HEK293 (cell line): ENCODE data around the gene DSCAM.

Source experiments
- CTCF ChIA-PET: fragments of 350-600 bp; formaldehyde crosslinking; extraction: SDS; loops from one replicate; lab custom pipeline; 2021; ENCODE audit warnings: antibody characterized with exemption; lab: Yijun Ruan, JAX
- POLR2A ChIA-PET: fragments of 300-600 bp; formaldehyde crosslinking; extraction: SDS; loops from one replicate; lab custom pipeline; 2020; ENCODE audit warnings: antibody characterized with exemption, inconsistent platforms; lab: Yijun Ruan, JAX
- H3K27ac ChIP-seq: fragments of 200-500 bp; sonication (Bioruptor generic); 2 replicates; pipeline ENCODE4 v1.5.1; 2014; ENCODE audit warnings: low read depth, low read length, control low read depth, inconsistent platforms; ENCODE audit errors: extremely low read depth
- H3K36me3 ChIP-seq, 2 experiments: fragments of 200-500 bp in 1 of 2; sonication (Bioruptor generic) in 1 of 2; 1 replicate in 1 of 2; 2 replicates in 1 of 2; pipeline ENCODE4 v1.5.1; 2014 to 2017; ENCODE audit warnings: inconsistent platforms in 2 of 2, low read length in 2 of 2; ENCODE audit not compliant: control insufficient read depth in 2 of 2, insufficient read depth in 1 of 2
- H3K4me1 ChIP-seq: fragments of 200-500 bp; sonication (Bioruptor generic); 2 replicates; pipeline ENCODE4 v1.5.1; 2014; ENCODE audit warnings: mild to moderate bottlenecking, low read length, inconsistent platforms; ENCODE audit not compliant: control insufficient read depth, insufficient read depth
- H3K4me3 ChIP-seq: 2 replicates; pipeline ENCODE4 v1.5.1; 2011; ENCODE audit warnings: low read depth, mild to moderate bottlenecking, control low read depth, low read length, moderate library complexity
- H3K9me3 ChIP-seq: fragments of 200-500 bp; sonication (Bioruptor generic); 2 replicates; pipeline ENCODE4 v1.5.1; 2014; ENCODE audit warnings: low read depth, low read length, inconsistent platforms; ENCODE audit not compliant: control insufficient read depth, insufficient read depth
- BCL11B ChIP-seq: fragments of 450-650 bp; formaldehyde crosslinking; IDR thresholded peaks from 2 replicates; pipeline ENCODE4 v1.5.1; 2016; ENCODE audit warnings: low read depth, missing biosample characterization, missing genetic modification characterization
- TCF7L2 ChIP-seq: IDR thresholded peaks from 2 replicates; pipeline ENCODE4 v1.6.1; 2011; ENCODE audit warnings: low read depth, mild to moderate bottlenecking, inconsistent platforms, low read length, moderate library complexity, borderline replicate concordance
- ZBTB1 ChIP-seq: fragments of 450-650 bp; formaldehyde crosslinking; IDR thresholded peaks from 2 replicates; pipeline ENCODE4 v1.5.1; 2016; ENCODE audit warnings: missing biosample characterization, missing genetic modification characterization
- ZBTB20 ChIP-seq: fragments of 450-650 bp; formaldehyde crosslinking; IDR thresholded peaks from 2 replicates; pipeline ENCODE4 v1.5.1; 2016; ENCODE audit warnings: missing biosample characterization, missing genetic modification characterization
- ZBTB7A ChIP-seq: fragments of 450-650 bp; formaldehyde crosslinking; IDR thresholded peaks from 2 replicates; pipeline ENCODE4 v1.5.1; 2016; ENCODE audit warnings: low read depth, missing biosample characterization, missing genetic modification characterization
- ZBTB8A ChIP-seq: fragments of 450-650 bp; formaldehyde crosslinking; IDR thresholded peaks from 2 replicates; pipeline ENCODE4 v1.5.1; 2016; ENCODE audit warnings: missing biosample characterization, missing genetic modification characterization
- ZFP37 ChIP-seq: fragments of 450-650 bp; formaldehyde crosslinking; IDR thresholded peaks from 2 replicates; pipeline ENCODE4 v1.5.1; 2016; ENCODE audit warnings: missing biosample characterization, missing genetic modification characterization
- ZNF114 ChIP-seq: fragments of 450-650 bp; formaldehyde crosslinking; IDR thresholded peaks from 2 replicates; pipeline ENCODE4 v1.5.0; 2017; ENCODE audit warnings: missing biosample characterization, missing genetic modification characterization
- ZNF133 ChIP-seq: fragments of 450-650 bp; formaldehyde crosslinking; IDR thresholded peaks from 2 replicates; pipeline ENCODE4 v1.5.1; 2016; ENCODE audit warnings: missing biosample characterization, missing genetic modification characterization
- ZNF146 ChIP-seq: fragments of 450-650 bp; formaldehyde crosslinking; IDR thresholded peaks from 2 replicates; pipeline ENCODE4 v1.5.1; 2016; ENCODE audit warnings: missing biosample characterization, missing genetic modification characterization
- ZNF202 ChIP-seq: fragments of 450-650 bp; formaldehyde crosslinking; IDR thresholded peaks from 2 replicates; pipeline ENCODE4 v1.5.1; 2016; ENCODE audit warnings: missing biosample characterization, missing genetic modification characterization, borderline replicate concordance
- ZNF37A ChIP-seq: fragments of 450-650 bp; IDR thresholded peaks from 2 replicates; pipeline ENCODE4 v1.5.1; 2018; ENCODE audit warnings: missing biosample characterization, missing genetic modification characterization
- ZNF48 ChIP-seq: fragments of 450-650 bp; formaldehyde crosslinking; IDR thresholded peaks from 2 replicates; pipeline ENCODE4 v1.5.1; 2016; ENCODE audit warnings: missing biosample characterization, missing genetic modification characterization
- ZNF529 ChIP-seq: fragments of 450-650 bp; formaldehyde crosslinking; IDR thresholded peaks from 2 replicates; pipeline ENCODE4 v1.5.1; 2017; ENCODE audit warnings: missing genetic modification characterization, missing biosample characterization; ENCODE audit not compliant: insufficient replicate concordance
- ZNF600 ChIP-seq: fragments of 450-650 bp; formaldehyde crosslinking; IDR thresholded peaks from 2 replicates; pipeline ENCODE4 v1.5.1; 2016; ENCODE audit warnings: missing biosample characterization, missing genetic modification characterization
- ZNF791 ChIP-seq: fragments of 450-650 bp; formaldehyde crosslinking; IDR thresholded peaks from 2 replicates; pipeline ENCODE4 v1.5.1; 2016; ENCODE audit warnings: missing biosample characterization, missing genetic modification characterization
- ZXDB ChIP-seq: fragments of 450-650 bp; formaldehyde crosslinking; IDR thresholded peaks from 2 replicates; pipeline ENCODE4 v1.5.1; 2016; ENCODE audit warnings: missing biosample characterization, missing genetic modification characterization
- TF ChIP-seq, protein P1 (sequence below): fragments of 450-650 bp; formaldehyde crosslinking; IDR thresholded peaks from 2 replicates; pipeline ENCODE4 v1.5.1; 2017; ENCODE audit warnings: missing biosample characterization, missing genetic modification characterization
- TF ChIP-seq, protein P2 (sequence below): fragments of 450-650 bp; formaldehyde crosslinking; IDR thresholded peaks from 2 replicates; pipeline ENCODE4 v1.5.1; 2016; ENCODE audit warnings: missing biosample characterization, missing genetic modification characterization
- TF ChIP-seq, protein P3 (sequence below): fragments of 450-650 bp; formaldehyde crosslinking; IDR thresholded peaks from 2 replicates; pipeline ENCODE4 v1.5.1; 2017; ENCODE audit warnings: missing biosample characterization, missing genetic modification characterization
- TF ChIP-seq, protein P4 (sequence below): fragments of 450-650 bp; formaldehyde crosslinking; IDR thresholded peaks from 2 replicates; pipeline ENCODE4 v1.5.1; 2016; ENCODE audit warnings: missing biosample characterization, missing genetic modification characterization
- TF ChIP-seq, protein P5 (sequence below): fragments of 450-650 bp; IDR thresholded peaks from 2 replicates; pipeline ENCODE4 v1.5.1; 2018; ENCODE audit warnings: missing biosample characterization, missing genetic modification characterization

Gene DSCAM

DNA sequence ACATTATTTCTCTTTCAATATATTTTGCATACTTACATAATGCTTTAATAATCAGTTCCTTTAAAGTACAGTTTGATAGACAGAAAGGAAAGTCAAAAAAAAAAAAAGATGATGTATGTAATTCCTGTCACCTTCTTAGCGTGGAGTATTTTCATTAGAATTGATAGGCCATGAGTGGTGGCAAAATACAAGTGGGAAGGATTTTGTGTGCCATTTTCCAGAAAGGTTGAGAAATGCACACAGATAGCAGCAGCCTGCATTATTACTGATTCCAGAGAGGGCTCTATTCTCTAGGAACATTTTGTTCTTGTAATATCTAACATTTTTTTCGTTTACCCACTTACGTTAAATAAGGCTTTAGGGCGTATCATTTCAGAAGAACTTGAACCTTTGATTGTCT is 475.6 kb downstream of the DSCAM start:
- ChIA-PET CTCF (interaction anchor here (0.7 to 2.1 kb wide), 2 partner anchors 10 to 15 kb away, joined by 3 to 8 read pairs; no protein-coding TSS in a partner anchor), POLR2A (no interaction called here)
- no peak overlapping the region for H3K27ac ChIP-seq
- no peaks in the 10 kb centered on the region for H3K9me3 ChIP-seq
- TF ChIP-seq ZNF146 (tag by site-specific recombination) (no peak), ZNF48 (tag by site-specific recombination) (no peak), ZBTB1 (no peak), ZFP37 (tag by site-specific recombination) (no peak), ZNF133 (no peak), ZXDB (tag by site-specific recombination) (no peak), ZNF202 (tag by site-specific recombination) (no peak), ZNF529 (no peak), ZBTB20 (tag by site-specific recombination) (no peak)
- TF ChIP-seq, protein P1, sequence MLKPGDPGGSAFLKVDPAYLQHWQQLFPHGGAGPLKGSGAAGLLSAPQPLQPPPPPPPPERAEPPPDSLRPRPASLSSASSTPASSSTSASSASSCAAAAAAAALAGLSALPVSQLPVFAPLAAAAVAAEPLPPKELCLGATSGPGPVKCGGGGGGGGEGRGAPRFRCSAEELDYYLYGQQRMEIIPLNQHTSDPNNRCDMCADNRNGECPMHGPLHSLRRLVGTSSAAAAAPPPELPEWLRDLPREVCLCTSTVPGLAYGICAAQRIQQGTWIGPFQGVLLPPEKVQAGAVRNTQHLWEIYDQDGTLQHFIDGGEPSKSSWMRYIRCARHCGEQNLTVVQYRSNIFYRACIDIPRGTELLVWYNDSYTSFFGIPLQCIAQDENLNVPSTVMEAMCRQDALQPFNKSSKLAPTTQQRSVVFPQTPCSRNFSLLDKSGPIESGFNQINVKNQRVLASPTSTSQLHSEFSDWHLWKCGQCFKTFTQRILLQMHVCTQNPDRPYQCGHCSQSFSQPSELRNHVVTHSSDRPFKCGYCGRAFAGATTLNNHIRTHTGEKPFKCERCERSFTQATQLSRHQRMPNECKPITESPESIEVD (tag by site-specific recombination) = no peak
- TF ChIP-seq, protein P2, sequence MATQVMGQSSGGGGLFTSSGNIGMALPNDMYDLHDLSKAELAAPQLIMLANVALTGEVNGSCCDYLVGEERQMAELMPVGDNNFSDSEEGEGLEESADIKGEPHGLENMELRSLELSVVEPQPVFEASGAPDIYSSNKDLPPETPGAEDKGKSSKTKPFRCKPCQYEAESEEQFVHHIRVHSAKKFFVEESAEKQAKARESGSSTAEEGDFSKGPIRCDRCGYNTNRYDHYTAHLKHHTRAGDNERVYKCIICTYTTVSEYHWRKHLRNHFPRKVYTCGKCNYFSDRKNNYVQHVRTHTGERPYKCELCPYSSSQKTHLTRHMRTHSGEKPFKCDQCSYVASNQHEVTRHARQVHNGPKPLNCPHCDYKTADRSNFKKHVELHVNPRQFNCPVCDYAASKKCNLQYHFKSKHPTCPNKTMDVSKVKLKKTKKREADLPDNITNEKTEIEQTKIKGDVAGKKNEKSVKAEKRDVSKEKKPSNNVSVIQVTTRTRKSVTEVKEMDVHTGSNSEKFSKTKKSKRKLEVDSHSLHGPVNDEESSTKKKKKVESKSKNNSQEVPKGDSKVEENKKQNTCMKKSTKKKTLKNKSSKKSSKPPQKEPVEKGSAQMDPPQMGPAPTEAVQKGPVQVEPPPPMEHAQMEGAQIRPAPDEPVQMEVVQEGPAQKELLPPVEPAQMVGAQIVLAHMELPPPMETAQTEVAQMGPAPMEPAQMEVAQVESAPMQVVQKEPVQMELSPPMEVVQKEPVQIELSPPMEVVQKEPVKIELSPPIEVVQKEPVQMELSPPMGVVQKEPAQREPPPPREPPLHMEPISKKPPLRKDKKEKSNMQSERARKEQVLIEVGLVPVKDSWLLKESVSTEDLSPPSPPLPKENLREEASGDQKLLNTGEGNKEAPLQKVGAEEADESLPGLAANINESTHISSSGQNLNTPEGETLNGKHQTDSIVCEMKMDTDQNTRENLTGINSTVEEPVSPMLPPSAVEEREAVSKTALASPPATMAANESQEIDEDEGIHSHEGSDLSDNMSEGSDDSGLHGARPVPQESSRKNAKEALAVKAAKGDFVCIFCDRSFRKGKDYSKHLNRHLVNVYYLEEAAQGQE (tag by site-specific recombination) = no peak
- H3K4me3 ChIP-seq = no peak overlapping the region
- no peaks in the 10 kb centered on the region for H3K36me3 ChIP-seq
- H3K4me1 ChIP-seq = no peaks in the 10 kb centered on the region

DNA sequence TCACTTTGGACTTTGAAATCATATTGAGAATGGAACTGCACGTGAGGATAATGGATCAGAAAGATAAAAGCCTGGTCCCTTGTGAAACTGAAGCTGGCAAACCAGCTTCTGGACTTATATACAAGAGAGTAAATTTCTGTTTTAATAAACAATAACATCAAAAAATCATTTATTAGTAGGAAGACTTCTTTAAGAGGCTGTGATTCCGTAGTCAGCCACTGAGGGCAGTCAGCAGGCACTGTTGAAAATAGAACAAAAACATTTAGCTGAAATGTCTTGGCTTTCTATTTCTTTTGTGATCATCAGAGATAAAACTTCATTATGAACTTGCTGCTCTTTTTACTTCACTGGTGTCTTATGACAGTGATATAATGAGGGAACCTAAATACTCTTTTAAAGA is 490.3 kb downstream of the DSCAM start:
- no peaks in the 10 kb centered on the region for H3K36me3 ChIP-seq
- H3K4me3 ChIP-seq = no peak overlapping the region
- POLR2A ChIA-PET = no interaction called here
- TF ChIP-seq, protein P1 (tag by site-specific recombination) = no peak
- TF ChIP-seq ZNF114 (tag by site-specific recombination) = no peak
- TF ChIP-seq ZNF600 (tag by site-specific recombination) = no peak
- no peak for TF ChIP-seq ZNF37A
- no peak for TF ChIP-seq ZBTB8A (tag by site-specific recombination)
- TF ChIP-seq BCL11B = no peak
- TF ChIP-seq ZBTB7A (tag by site-specific recombination) = no peak
- CTCF ChIA-PET = interaction anchor here (0.6 to 2.4 kb wide), 6 partner anchors 14 to 1783 kb away, joined by 3 to 8 read pairs (median 4); no protein-coding TSS in a partner anchor
- no peaks in the 10 kb centered on the region for H3K9me3 ChIP-seq
- H3K27ac ChIP-seq = no peak overlapping the region
- no peaks in the 10 kb centered on the region for H3K4me1 ChIP-seq

DNA sequence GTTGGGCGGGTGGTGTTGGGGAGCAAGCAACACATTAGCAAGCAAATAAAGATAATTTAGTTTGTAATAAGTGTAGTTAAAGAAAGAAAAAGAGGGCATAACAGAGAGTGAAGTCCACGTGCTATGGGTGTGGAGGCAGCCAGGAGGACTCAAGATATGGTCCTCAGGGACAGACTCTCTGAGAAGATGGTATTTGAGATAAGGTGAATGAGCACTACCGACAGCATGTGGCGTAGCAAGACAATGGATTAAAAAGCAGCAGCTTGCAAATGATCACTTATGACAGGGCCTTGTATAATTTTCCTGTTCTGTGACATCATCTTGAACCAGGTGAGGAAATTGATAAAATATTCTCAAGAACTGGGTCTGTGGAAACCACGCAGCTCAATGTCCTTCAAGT is 491.9 kb downstream of the DSCAM start:
- no peak overlapping the region for H3K4me3 ChIP-seq
- TF ChIP-seq, protein P3, sequence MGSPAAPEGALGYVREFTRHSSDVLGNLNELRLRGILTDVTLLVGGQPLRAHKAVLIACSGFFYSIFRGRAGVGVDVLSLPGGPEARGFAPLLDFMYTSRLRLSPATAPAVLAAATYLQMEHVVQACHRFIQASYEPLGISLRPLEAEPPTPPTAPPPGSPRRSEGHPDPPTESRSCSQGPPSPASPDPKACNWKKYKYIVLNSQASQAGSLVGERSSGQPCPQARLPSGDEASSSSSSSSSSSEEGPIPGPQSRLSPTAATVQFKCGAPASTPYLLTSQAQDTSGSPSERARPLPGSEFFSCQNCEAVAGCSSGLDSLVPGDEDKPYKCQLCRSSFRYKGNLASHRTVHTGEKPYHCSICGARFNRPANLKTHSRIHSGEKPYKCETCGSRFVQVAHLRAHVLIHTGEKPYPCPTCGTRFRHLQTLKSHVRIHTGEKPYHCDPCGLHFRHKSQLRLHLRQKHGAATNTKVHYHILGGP (tag by site-specific recombination) = no peak
- no peak for TF ChIP-seq ZNF791
- no peak for TF ChIP-seq TCF7L2
- TF ChIP-seq, protein P4, sequence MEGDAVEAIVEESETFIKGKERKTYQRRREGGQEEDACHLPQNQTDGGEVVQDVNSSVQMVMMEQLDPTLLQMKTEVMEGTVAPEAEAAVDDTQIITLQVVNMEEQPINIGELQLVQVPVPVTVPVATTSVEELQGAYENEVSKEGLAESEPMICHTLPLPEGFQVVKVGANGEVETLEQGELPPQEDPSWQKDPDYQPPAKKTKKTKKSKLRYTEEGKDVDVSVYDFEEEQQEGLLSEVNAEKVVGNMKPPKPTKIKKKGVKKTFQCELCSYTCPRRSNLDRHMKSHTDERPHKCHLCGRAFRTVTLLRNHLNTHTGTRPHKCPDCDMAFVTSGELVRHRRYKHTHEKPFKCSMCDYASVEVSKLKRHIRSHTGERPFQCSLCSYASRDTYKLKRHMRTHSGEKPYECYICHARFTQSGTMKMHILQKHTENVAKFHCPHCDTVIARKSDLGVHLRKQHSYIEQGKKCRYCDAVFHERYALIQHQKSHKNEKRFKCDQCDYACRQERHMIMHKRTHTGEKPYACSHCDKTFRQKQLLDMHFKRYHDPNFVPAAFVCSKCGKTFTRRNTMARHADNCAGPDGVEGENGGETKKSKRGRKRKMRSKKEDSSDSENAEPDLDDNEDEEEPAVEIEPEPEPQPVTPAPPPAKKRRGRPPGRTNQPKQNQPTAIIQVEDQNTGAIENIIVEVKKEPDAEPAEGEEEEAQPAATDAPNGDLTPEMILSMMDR (tag by site-specific recombination) = no peak
- TF ChIP-seq, protein P5, sequence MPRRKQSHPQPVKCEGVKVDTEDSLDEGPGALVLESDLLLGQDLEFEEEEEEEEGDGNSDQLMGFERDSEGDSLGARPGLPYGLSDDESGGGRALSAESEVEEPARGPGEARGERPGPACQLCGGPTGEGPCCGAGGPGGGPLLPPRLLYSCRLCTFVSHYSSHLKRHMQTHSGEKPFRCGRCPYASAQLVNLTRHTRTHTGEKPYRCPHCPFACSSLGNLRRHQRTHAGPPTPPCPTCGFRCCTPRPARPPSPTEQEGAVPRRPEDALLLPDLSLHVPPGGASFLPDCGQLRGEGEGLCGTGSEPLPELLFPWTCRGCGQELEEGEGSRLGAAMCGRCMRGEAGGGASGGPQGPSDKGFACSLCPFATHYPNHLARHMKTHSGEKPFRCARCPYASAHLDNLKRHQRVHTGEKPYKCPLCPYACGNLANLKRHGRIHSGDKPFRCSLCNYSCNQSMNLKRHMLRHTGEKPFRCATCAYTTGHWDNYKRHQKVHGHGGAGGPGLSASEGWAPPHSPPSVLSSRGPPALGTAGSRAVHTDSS (tag by site-specific recombination) = no peak
- TF ChIP-seq, all 188 proteins: peak for 0
- Histone ChIP-seq H3K36me3 (no peaks in the 10 kb centered on the region), H3K4me1 (no peaks in the 10 kb centered on the region), H3K9me3 (no peaks in the 10 kb centered on the region), H3K27ac (no peak overlapping the region)
- ChIA-PET CTCF (no interaction called here), POLR2A (no interaction called here)
